ENCODE results near the gene THOC5. TPM values are rescaled to one million over a fixed set of nuclear protein-coding genes. Genes with fewer than 3 reads are reported as not detected.

THOC5 gene
- total RNA-seq, 1 experiment from 2014 or later = 80.6 TPM

GRCh38 chr22:29570456-29570855, 16.9 kb upstream of the THOC5 start:
- intact Hi-C loops (cut with micrococcal nuclease) = no loop called here
- POLR2A ChIA-PET = interaction anchor here (1.3 kb wide), 1 partner anchor 17 kb away, joined by 3 read pairs; the partner anchor contains the start of gene THOC5
- Histone ChIP-seq H3K27me3 (ENCODE audit: insufficient read depth, low read length) (no peaks in the 10 kb centered on the region), H3K4me3 (replicated peaks in 1 of 2; ENCODE audit: low read depth in 1 of 2, low read length in 2 of 2) (no peak overlapping the region), H2AFZ (ENCODE audit: low read depth, low read length, poor library complexity, severe bottlenecking) (no peak overlapping the region), H3K4me1 (ENCODE audit: control insufficient read depth in 1 of 2, insufficient read depth in 2 of 2, low read length in 2 of 2) (no peaks in the 10 kb centered on the region), H4K20me1 (ENCODE audit: insufficient read depth) (no peaks in the 10 kb centered on the region), H3K9ac (ENCODE audit: low read length) (no peak overlapping the region), H3K36me3 (ENCODE audit: control insufficient read depth in 1 of 2, insufficient read depth in 2 of 2, low read length in 2 of 2) (peaks cover 5% of the 10 kb centered on the region in 2 experiments; a peak in 2 of 4 replicates), H3K4me2 (ENCODE audit: low read length) (no peak overlapping the region), H3K79me2 (ENCODE audit: insufficient read depth, low read length) (no peaks in the 10 kb centered on the region), H3K27ac (ENCODE audit: low read depth, low read length) (no peak overlapping the region), H3K9me3 (ENCODE audit: control insufficient read depth in 1 of 2, insufficient read depth in 1 of 2, low read depth in 1 of 2, low read length in 2 of 2) (no peaks in the 10 kb centered on the region), H3K9me2 (ENCODE audit: insufficient read depth) (no peaks in the 10 kb centered on the region)
- RAD21 ChIA-PET (ENCODE audit: low non-redundant PET in 1 of 2, low total read pairs in 2 of 2, uncharacterized antibody in 2 of 2, unreplicated experiment in 2 of 2) = no interaction called here
- TF ChIP-seq EZH2phosphoT487 (IDR thresholded peaks at IDR 0.05; ENCODE audit: borderline replicate concordance) (no peak), JUND (IDR thresholded peaks at IDR 0.05) (no peak), ZNF274 (IDR thresholded peaks at IDR 0.05; ENCODE audit: low read depth, low read length) (no peak), YY1 (IDR thresholded peaks at IDR 0.05; ENCODE audit: extremely low read depth, insufficient replicate concordance, low read depth, low read length) (no peak), SRF (IDR thresholded peaks at IDR 0.05; ENCODE audit: low read depth) (no peak), RAD21 (IDR thresholded peaks at IDR 0.05; ENCODE audit: low read depth) (no peak), ZFX (IDR thresholded peaks at IDR 0.05) (no peak), SP1 (IDR thresholded peaks at IDR 0.05; ENCODE audit: low read depth) (no peak)
- TF ChIP-seq, protein P1, sequence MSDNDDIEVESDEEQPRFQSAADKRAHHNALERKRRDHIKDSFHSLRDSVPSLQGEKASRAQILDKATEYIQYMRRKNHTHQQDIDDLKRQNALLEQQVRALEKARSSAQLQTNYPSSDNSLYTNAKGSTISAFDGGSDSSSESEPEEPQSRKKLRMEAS (IDR thresholded peaks at IDR 0.05) = no peak
- ATAC-seq = no peak
- CTCF ChIA-PET = interaction anchor here (0.6 to 1.1 kb wide), 2 partner anchors 11 to 17 kb away, joined by 3 read pairs; partner anchors contain the start of gene THOC5
- no TSS peak for BruUV-seq (replicated peaks)
- DNase-seq (ENCODE audit: low read depth, low spot score) = no peak

DNA sequence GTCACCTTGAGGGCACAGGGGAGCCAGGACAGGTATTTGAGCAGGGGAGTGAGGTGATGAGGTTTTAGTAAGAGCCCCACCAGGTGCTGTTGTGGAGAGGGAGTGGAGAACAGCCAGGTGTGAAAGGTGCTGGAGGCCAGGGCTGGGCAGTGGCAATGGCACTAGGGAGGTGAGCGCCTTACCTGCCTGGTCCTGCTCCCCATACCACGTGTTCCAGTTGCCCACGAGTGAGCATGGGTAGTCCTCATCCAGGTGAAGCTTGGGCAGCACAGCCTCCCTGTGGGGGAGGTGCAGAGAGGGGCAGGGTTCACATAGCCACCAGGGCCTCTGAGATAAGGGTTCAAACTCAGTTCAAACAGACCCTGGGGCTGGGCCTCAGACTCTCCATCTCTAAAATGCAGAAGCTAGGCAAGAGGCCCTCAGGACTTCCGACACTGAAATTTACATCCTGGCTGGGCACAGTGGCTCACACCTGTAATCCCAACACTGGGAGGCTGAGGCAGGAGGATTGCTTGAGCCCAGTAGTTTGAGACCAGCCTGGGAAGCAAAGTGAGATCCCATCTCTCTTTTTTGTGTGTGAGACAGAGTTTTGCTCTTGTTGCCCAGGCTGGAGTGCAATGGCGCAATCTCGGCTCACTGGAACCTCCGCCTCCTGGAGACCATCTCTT, 15.6 kb upstream of the THOC5 start:
- H3K9me2 ChIP-seq (ENCODE audit: insufficient read depth) = no peaks in the 10 kb centered on the region
- no TSS peak for BruUV-seq (replicated peaks)
- H3K9ac ChIP-seq (ENCODE audit: low read length) = no peak overlapping the region
- ATAC-seq (no peak), DNase-seq (ENCODE audit: low read depth, low spot score) (no peak)
- H4K20me1 ChIP-seq (ENCODE audit: insufficient read depth) = no peaks in the 10 kb centered on the region
- H3K79me2 ChIP-seq (ENCODE audit: insufficient read depth, low read length) = no peaks in the 10 kb centered on the region
- RAD21 ChIA-PET (ENCODE audit: low non-redundant PET in 1 of 2, low total read pairs in 2 of 2, uncharacterized antibody in 2 of 2, unreplicated experiment in 2 of 2) = no interaction called here
- no peak overlapping the region for H3K27ac ChIP-seq (ENCODE audit: low read depth, low read length)
- H2AFZ ChIP-seq (ENCODE audit: low read depth, low read length, poor library complexity, severe bottlenecking) = no peak overlapping the region
- CTCF ChIA-PET = no interaction called here
- H3K36me3 ChIP-seq (ENCODE audit: control insufficient read depth in 1 of 2, insufficient read depth in 2 of 2, low read length in 2 of 2) = peaks cover 5 to 6% of the 10 kb centered on the region in 2 experiments; a peak in 2 of 4 replicates
- POLR2A ChIA-PET = no interaction called here
- no peak overlapping the region for H3K4me3 ChIP-seq (replicated peaks in 1 of 2; ENCODE audit: low read depth in 1 of 2, low read length in 2 of 2)
- no peaks in the 10 kb centered on the region for H3K4me1 ChIP-seq (ENCODE audit: control insufficient read depth in 1 of 2, insufficient read depth in 2 of 2, low read length in 2 of 2)
- H3K9me3 ChIP-seq (ENCODE audit: control insufficient read depth in 1 of 2, insufficient read depth in 1 of 2, low read depth in 1 of 2, low read length in 2 of 2) = no peaks in the 10 kb centered on the region
- H3K4me2 ChIP-seq (ENCODE audit: low read length) = no peak overlapping the region
- intact Hi-C loops (cut with micrococcal nuclease) = no loop called here
- no peaks in the 10 kb centered on the region for H3K27me3 ChIP-seq (ENCODE audit: insufficient read depth, low read length)
- TF ChIP-seq, protein P2, sequence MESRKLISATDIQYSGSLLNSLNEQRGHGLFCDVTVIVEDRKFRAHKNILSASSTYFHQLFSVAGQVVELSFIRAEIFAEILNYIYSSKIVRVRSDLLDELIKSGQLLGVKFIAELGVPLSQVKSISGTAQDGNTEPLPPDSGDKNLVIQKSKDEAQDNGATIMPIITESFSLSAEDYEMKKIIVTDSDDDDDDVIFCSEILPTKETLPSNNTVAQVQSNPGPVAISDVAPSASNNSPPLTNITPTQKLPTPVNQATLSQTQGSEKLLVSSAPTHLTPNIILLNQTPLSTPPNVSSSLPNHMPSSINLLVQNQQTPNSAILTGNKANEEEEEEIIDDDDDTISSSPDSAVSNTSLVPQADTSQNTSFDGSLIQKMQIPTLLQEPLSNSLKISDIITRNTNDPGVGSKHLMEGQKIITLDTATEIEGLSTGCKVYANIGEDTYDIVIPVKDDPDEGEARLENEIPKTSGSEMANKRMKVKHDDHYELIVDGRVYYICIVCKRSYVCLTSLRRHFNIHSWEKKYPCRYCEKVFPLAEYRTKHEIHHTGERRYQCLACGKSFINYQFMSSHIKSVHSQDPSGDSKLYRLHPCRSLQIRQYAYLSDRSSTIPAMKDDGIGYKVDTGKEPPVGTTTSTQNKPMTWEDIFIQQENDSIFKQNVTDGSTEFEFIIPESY (IDR thresholded peaks at IDR 0.05; ENCODE audit: extremely low read depth, insufficient replicate concordance, low read length) = no peak
- TF ChIP-seq RAD21 (IDR thresholded peaks at IDR 0.05; ENCODE audit: low read depth) = no peak
- no peak for TF ChIP-seq CBX3 (IDR thresholded peaks at IDR 0.05; ENCODE audit: low read depth)
- no peak for TF ChIP-seq CEBPB (IDR thresholded peaks at IDR 0.05; ENCODE audit: low read depth)
- TF ChIP-seq SP1 (IDR thresholded peaks at IDR 0.05; ENCODE audit: low read depth) = no peak
- TF ChIP-seq TCF7L2 (IDR thresholded peaks at IDR 0.05; ENCODE audit: borderline replicate concordance, extremely low read depth, insufficient read depth, insufficient read length) = no peak
- no peak for TF ChIP-seq FOSL1 (IDR thresholded peaks at IDR 0.05; ENCODE audit: low read depth)
- no peak for TF ChIP-seq REST (IDR thresholded peaks at IDR 0.05; ENCODE audit: low read depth)

Data from HCT116 (cell line).